Upper lobe of left lung (tissue), 4 donors: ENCODE measurements around the gene MATN4.

Experiments
- CTCF ChIP-seq, 6 experiments: fragments of 450-650 bp in 4 of 6; fragments of 200-600 bp in 2 of 6; sonication (generic) in 2 of 6; IDR thresholded peaks; one replicate each; pipeline ENCODE4 v1.5.1; 2016 to 2019; ENCODE audit warnings: antibody characterized with exemption in 6 of 6
- EP300 ChIP-seq, 4 donors: sonication (generic); formaldehyde crosslinking; IDR thresholded peaks; one replicate each; pipeline ENCODE4 v1.5.1; 2017; ENCODE audit warnings: antibody characterized with exemption in 4 of 4, control low read depth in 2 of 4
- POLR2A ChIP-seq, 4 donors: fragments of 450-650 bp; IDR thresholded peaks; one replicate each; pipeline ENCODE4 v1.5.1; 2016 to 2017; ENCODE audit warnings: antibody characterized with exemption in 4 of 4, mild to moderate bottlenecking in 2 of 4
- POLR2AphosphoS5 ChIP-seq, 2 donors: sonication (generic); formaldehyde crosslinking; IDR thresholded peaks; one replicate each; pipeline ENCODE4 v1.5.1; 2017; ENCODE audit warnings: antibody characterized with exemption in 2 of 2

GRCh38 chr20:45340951-45341350 is 32.9 kb upstream of the MATN4 start:
- TF ChIP-seq CTCF (IDR thresholded peaks at IDR 0.05) (no peak), POLR2A (IDR thresholded peaks at IDR 0.05) (no peak), POLR2AphosphoS5 (IDR thresholded peaks at IDR 0.05) (no peak), EP300 (IDR thresholded peaks at IDR 0.05) (no peak)
